ENCODE data around the gene ZNF598.

The ZNF598 gene

GRCh38 chr16:1997494-1998359 lies 11.9 kb downstream of the ZNF598 start:
- TF ChIP-seq OSR1 (CRISPR knock-in tag; IDR thresholded peaks at IDR 0.05) (no peak), POU6F1 (CRISPR knock-in tag; IDR thresholded peaks at IDR 0.05; ENCODE audit: borderline replicate concordance, low read depth) (no peak), BACH2 (CRISPR knock-in tag; IDR thresholded peaks at IDR 0.05; ENCODE audit: borderline replicate concordance) (no peak), TCF4 (CRISPR knock-in tag; IDR thresholded peaks at IDR 0.05; ENCODE audit: borderline replicate concordance) (no peak), ZNF8 (CRISPR knock-in tag; IDR thresholded peaks at IDR 0.05) (no peak), RARB (CRISPR knock-in tag; IDR thresholded peaks at IDR 0.05) (no peak)
- TF ChIP-seq, protein P1, sequence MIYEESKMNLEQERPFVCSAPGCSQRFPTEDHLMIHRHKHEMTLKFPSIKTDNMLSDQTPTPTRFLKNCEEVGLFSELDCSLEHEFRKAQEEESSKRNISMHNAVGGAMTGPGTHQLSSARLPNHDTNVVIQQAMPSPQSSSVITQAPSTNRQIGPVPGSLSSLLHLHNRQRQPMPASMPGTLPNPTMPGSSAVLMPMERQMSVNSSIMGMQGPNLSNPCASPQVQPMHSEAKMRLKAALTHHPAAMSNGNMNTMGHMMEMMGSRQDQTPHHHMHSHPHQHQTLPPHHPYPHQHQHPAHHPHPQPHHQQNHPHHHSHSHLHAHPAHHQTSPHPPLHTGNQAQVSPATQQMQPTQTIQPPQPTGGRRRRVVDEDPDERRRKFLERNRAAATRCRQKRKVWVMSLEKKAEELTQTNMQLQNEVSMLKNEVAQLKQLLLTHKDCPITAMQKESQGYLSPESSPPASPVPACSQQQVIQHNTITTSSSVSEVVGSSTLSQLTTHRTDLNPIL (CRISPR knock-in tag; IDR thresholded peaks at IDR 0.05; ENCODE audit: low read depth): no peak
- TF ChIP-seq, protein P2, sequence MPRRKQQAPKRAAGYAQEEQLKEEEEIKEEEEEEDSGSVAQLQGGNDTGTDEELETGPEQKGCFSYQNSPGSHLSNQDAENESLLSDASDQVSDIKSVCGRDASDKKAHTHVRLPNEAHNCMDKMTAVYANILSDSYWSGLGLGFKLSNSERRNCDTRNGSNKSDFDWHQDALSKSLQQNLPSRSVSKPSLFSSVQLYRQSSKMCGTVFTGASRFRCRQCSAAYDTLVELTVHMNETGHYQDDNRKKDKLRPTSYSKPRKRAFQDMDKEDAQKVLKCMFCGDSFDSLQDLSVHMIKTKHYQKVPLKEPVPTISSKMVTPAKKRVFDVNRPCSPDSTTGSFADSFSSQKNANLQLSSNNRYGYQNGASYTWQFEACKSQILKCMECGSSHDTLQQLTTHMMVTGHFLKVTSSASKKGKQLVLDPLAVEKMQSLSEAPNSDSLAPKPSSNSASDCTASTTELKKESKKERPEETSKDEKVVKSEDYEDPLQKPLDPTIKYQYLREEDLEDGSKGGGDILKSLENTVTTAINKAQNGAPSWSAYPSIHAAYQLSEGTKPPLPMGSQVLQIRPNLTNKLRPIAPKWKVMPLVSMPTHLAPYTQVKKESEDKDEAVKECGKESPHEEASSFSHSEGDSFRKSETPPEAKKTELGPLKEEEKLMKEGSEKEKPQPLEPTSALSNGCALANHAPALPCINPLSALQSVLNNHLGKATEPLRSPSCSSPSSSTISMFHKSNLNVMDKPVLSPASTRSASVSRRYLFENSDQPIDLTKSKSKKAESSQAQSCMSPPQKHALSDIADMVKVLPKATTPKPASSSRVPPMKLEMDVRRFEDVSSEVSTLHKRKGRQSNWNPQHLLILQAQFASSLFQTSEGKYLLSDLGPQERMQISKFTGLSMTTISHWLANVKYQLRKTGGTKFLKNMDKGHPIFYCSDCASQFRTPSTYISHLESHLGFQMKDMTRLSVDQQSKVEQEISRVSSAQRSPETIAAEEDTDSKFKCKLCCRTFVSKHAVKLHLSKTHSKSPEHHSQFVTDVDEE (CRISPR knock-in tag; IDR thresholded peaks at IDR 0.05): no peak
- TF ChIP-seq, protein P3, sequence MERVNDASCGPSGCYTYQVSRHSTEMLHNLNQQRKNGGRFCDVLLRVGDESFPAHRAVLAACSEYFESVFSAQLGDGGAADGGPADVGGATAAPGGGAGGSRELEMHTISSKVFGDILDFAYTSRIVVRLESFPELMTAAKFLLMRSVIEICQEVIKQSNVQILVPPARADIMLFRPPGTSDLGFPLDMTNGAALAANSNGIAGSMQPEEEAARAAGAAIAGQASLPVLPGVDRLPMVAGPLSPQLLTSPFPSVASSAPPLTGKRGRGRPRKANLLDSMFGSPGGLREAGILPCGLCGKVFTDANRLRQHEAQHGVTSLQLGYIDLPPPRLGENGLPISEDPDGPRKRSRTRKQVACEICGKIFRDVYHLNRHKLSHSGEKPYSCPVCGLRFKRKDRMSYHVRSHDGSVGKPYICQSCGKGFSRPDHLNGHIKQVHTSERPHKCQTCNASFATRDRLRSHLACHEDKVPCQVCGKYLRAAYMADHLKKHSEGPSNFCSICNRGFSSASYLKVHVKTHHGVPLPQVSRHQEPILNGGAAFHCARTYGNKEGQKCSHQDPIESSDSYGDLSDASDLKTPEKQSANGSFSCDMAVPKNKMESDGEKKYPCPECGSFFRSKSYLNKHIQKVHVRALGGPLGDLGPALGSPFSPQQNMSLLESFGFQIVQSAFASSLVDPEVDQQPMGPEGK (CRISPR knock-in tag; IDR thresholded peaks at IDR 0.05; ENCODE audit: borderline replicate concordance): no peak
- no peak for ATAC-seq

DNA sequence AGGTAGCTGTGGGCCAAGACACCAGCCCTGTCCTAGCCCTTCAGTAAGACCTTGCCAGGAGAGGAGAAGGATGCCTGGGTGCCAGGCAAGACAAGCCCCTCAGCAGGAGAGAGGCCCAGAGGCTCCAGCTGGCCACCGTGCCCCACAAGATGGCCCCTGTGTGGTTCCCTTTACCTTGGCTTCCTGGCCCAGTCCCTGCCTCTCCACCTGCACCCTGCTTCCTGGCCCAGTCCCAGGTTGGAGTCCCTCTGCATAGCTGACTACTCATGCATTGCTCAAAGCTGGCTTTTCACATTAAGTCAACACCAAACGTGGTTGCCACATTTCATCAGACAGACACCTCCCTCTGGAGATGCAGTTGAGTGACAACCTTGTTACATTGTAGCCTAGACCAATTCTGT lies 15.9 kb downstream of the ZNF598 start:
- no peak for TF ChIP-seq ZNF8 (CRISPR knock-in tag; IDR thresholded peaks at IDR 0.05)
- no peak for TF ChIP-seq SNAI2 (CRISPR knock-in tag; IDR thresholded peaks at IDR 0.05)
- TF ChIP-seq, protein P2 (CRISPR knock-in tag; IDR thresholded peaks at IDR 0.05): no peak
- no peak for TF ChIP-seq TCF4 (CRISPR knock-in tag; IDR thresholded peaks at IDR 0.05; ENCODE audit: borderline replicate concordance)
- TF ChIP-seq CSRNP3 (CRISPR knock-in tag; IDR thresholded peaks at IDR 0.05): no peak
- no peak for TF ChIP-seq BACH2 (CRISPR knock-in tag; IDR thresholded peaks at IDR 0.05; ENCODE audit: borderline replicate concordance)
- TF ChIP-seq ESRRG (CRISPR knock-in tag; IDR thresholded peaks at IDR 0.05): no peak
- no peak for TF ChIP-seq ZFP3 (CRISPR knock-in tag; IDR thresholded peaks at IDR 0.05)
- TF ChIP-seq GLIS3 (CRISPR knock-in tag; IDR thresholded peaks at IDR 0.05): no peak
- no peak for TF ChIP-seq CSDC2 (CRISPR knock-in tag; IDR thresholded peaks at IDR 0.05)
- no peak for TF ChIP-seq TOX (CRISPR knock-in tag; IDR thresholded peaks at IDR 0.05; ENCODE audit: borderline replicate concordance)
- TF ChIP-seq RARB (CRISPR knock-in tag; IDR thresholded peaks at IDR 0.05): no peak
- TF ChIP-seq ZFP30 (CRISPR knock-in tag; IDR thresholded peaks at IDR 0.05): no peak
- no peak for TF ChIP-seq ARNTL (CRISPR knock-in tag; IDR thresholded peaks at IDR 0.05; ENCODE audit: borderline replicate concordance, low read depth)
- no peak for TF ChIP-seq ZC3H10 (CRISPR knock-in tag; IDR thresholded peaks at IDR 0.05)
- no peak for TF ChIP-seq POU6F1 (CRISPR knock-in tag; IDR thresholded peaks at IDR 0.05; ENCODE audit: borderline replicate concordance, low read depth)
- TF ChIP-seq, protein P3 (CRISPR knock-in tag; IDR thresholded peaks at IDR 0.05; ENCODE audit: borderline replicate concordance): no peak
- TF ChIP-seq ZNF565 (CRISPR knock-in tag; conservative IDR thresholded peaks at IDR 0.05; ENCODE audit: low read depth): no peak
- no peak for TF ChIP-seq ISL1 (CRISPR knock-in tag; IDR thresholded peaks at IDR 0.05)
- no peak for ATAC-seq
